HepG2 (cell line): ENCODE results near the gene NFATC4. TPM values are rescaled to one million over a fixed set of nuclear protein-coding genes. Genes with fewer than 3 reads are reported as not detected.
A peak's percentile ranks its signal among the peaks of the same experiment; 100 is the strongest.

Source experiments
- CENPT ChIP-seq: sonication (generic); formaldehyde crosslinking; IDR thresholded peaks from 2 replicates; pipeline ENCODE4 v1.8.0; 2022; ENCODE audit warnings: low read depth, mild to moderate bottlenecking, moderate library complexity, missing genetic modification reagents
- ELF1 ChIP-seq: sonication (generic); formaldehyde crosslinking; IDR thresholded peaks from 2 replicates; pipeline ENCODE4 v1.4.0; 2020; ENCODE audit warnings: missing genetic modification reagents
- HNRNPK ChIP-seq: fragments of 200-400 bp; formaldehyde crosslinking; IDR thresholded peaks from 2 replicates; pipeline ENCODE4 v1.6.1; 2018; ENCODE audit warnings: low read length, low read depth, moderate library complexity, mild to moderate bottlenecking; ENCODE audit not compliant: poor library complexity, severe bottlenecking
- MEF2D ChIP-seq: sonication (generic); formaldehyde crosslinking; IDR thresholded peaks from 2 replicates; pipeline ENCODE4 v1.5.1; 2020; ENCODE audit warnings: mild to moderate bottlenecking, missing genetic modification reagents
- MEIS2 ChIP-seq: sonication (generic); formaldehyde crosslinking; IDR thresholded peaks from 2 replicates; pipeline ENCODE4 v1.9.0; 2021; ENCODE audit warnings: mild to moderate bottlenecking, missing genetic modification reagents
- PCBP2 ChIP-seq: fragments of 200-400 bp; formaldehyde crosslinking; optimal IDR thresholded peaks from 2 replicates; pipeline ENCODE3; 2018; ENCODE audit warnings: low read length, low read depth; ENCODE audit not compliant: poor library complexity, severe bottlenecking
- ZMYM4 ChIP-seq: sonication (generic); formaldehyde crosslinking; IDR thresholded peaks from 2 replicates; pipeline ENCODE4 v1.8.1; 2023; ENCODE audit warnings: mild to moderate bottlenecking, missing genetic modification reagents
- ZNF44 ChIP-seq: sonication (generic); formaldehyde crosslinking; IDR thresholded peaks from 2 replicates; pipeline ENCODE4 v1.5.1; 2020; ENCODE audit warnings: mild to moderate bottlenecking, missing genetic modification reagents
- ZNF564 ChIP-seq: sonication (generic); formaldehyde crosslinking; IDR thresholded peaks from 2 replicates; pipeline ENCODE4 v1.8.1; 2023; ENCODE audit warnings: mild to moderate bottlenecking, missing genetic modification reagents
- polyA plus RNA-seq, 8 experiments: library from polyadenylated mRNA; depleted of rRNA in 3 of 8; stranded (reverse) in 7 of 8; unstranded in 1 of 8; fragments of >200 nt; fragmentation: Illumina TruSeq in 4 of 8; extraction: Trizol in 4 of 8; gene quantifications; 2 replicates each; pipeline versions ENCODE4 v1.2.1 to v1.2.3, GENCODE V29; 2011 to 2016; ENCODE audit warnings: low read depth in 4 of 8, missing spikeins in 1 of 8, mixed read lengths in 1 of 8; ENCODE audit not compliant: insufficient read depth in 1 of 8
- total RNA-seq, 5 experiments: library from RNA; depleted of rRNA; stranded (reverse); fragments of >200 nt; fragmentation: Illumina TruSeq; extraction: Trizol; gene quantifications; 2 replicates each; pipeline ENCODE4 v1.2.3, GENCODE V29; 2016; ENCODE audit warnings: low read depth in 1 of 5
- TF ChIP-seq, protein P1 (sequence below): sonication (generic); formaldehyde crosslinking; IDR thresholded peaks from one replicate; pipeline ENCODE4 v1.5.1; 2020; ENCODE audit warnings: mild to moderate bottlenecking, missing genetic modification reagents; ENCODE audit errors: not compliant biosample characterization
- TF ChIP-seq, protein P2 (sequence below): sonication (generic); formaldehyde crosslinking; IDR thresholded peaks from 2 replicates; pipeline ENCODE4 v1.4.0; 2020; ENCODE audit warnings: mild to moderate bottlenecking, missing genetic modification reagents
- TF ChIP-seq, protein P3 (sequence below): sonication (generic); formaldehyde crosslinking; IDR thresholded peaks from 2 replicates; pipeline ENCODE4 v1.4.0; 2020; ENCODE audit warnings: missing genetic modification reagents

The NFATC4 gene
- total and polyA plus RNA-seq, 2 of the 13 experiments (the other 11 are each of a cell fraction or from before 2014, with no cell fraction given) = 0.04 to 0.15 TPM

DNA sequence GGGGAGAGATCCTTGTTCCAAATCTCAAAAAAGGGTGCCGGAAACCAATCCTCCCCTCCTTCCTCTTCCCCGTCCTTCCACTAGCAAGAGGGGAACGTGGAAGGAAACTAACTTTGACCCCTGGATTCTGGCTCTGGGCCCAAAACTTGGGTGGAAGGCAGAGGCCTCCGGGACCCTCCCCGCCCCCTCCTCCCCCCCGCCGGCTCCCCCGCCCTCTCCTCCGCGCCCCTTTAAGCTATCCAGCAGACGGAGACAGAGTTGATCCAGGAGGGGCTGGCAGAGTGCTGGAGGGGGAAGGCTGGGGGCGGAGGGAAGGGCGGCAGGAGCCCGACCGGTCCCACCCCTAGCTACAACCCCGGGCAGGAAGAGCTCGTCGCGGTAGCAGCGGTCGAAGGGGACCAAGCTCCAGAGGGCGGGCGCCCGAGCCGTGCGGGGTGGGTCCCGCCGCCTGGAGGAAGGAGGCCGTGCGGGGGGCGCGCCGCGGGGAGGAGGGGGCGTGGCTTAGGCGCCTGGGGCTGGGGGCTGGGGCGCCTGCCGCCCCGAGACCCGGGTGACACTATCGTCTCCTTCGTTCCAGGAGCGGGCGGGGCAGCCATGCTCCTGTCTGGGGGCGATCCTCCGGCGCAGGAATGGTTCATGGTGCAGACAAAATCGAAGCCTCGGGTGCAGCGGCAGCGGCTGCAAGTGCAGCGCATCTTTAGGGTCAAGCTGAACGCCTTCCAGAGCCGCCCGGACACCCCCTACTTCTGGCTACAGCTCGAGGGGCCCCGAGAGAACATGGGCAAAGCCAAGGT lies 30.9 kb downstream of the NFATC4 start, which contains the start of gene NYNRIN (continued):
- TF ChIP-seq, protein P1, sequence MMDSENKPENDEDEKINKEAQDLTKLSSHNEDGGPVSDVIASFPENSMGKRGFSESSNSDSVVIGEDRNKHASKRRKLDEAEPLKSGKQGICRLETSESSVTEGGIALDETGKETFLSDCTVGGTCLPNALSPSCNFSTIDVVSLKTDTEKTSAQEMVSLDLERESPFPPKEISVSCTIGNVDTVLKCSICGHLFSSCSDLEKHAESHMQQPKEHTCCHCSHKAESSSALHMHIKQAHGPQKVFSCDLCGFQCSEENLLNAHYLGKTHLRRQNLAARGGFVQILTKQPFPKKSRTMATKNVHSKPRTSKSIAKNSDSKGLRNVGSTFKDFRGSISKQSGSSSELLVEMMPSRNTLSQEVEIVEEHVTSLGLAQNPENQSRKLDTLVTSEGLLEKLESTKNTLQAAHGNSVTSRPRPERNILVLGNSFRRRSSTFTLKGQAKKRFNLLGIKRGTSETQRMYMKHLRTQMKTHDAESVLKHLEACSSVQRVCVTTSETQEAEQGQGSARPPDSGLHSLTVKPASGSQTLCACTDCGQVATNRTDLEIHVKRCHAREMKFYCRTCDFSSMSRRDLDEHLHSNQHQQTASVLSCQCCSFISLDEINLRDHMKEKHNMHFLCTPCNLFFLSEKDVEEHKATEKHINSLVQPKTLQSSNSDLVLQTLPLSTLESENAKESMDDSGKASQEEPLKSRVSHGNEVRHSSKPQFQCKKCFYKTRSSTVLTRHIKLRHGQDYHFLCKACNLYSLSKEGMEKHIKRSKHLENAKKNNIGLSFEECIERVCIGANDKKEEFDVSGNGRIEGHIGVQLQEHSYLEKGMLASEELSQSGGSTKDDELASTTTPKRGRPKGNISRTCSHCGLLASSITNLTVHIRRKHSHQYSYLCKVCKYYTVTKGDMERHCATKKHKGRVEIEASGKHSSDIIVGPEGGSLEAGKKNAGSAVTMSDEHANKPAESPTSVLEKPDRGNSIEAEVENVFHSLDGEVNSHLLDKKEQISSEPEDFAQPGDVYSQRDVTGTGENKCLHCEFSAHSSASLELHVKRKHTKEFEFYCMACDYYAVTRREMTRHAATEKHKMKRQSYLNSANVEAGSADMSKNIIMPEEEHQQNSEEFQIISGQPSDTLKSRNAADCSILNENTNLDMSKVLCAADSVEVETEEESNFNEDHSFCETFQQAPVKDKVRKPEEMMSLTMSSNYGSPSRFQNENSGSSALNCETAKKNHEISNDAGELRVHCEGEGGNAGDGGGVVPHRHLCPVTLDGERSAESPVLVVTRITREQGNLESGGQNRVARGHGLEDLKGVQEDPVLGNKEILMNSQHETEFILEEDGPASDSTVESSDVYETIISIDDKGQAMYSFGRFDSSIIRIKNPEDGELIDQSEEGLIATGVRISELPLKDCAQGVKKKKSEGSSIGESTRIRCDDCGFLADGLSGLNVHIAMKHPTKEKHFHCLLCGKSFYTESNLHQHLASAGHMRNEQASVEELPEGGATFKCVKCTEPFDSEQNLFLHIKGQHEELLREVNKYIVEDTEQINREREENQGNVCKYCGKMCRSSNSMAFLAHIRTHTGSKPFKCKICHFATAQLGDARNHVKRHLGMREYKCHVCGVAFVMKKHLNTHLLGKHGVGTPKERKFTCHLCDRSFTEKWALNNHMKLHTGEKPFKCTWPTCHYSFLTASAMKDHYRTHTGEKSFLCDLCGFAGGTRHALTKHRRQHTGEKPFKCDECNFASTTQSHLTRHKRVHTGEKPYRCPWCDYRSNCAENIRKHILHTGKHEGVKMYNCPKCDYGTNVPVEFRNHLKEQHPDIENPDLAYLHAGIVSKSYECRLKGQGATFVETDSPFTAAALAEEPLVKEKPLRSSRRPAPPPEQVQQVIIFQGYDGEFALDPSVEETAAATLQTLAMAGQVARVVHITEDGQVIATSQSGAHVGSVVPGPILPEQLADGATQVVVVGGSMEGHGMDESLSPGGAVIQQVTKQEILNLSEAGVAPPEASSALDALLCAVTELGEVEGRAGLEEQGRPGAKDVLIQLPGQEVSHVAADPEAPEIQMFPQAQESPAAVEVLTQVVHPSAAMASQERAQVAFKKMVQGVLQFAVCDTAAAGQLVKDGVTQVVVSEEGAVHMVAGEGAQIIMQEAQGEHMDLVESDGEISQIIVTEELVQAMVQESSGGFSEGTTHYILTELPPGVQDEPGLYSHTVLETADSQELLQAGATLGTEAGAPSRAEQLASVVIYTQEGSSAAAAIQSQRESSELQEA = peak; percentile 56
- TF ChIP-seq MEF2D (0 out of 2 replicates have a peak, but pooled peaks have one; percentile 25), ZNF44 (CRISPR knock-in tag) (no peak), ZMYM4 (CRISPR knock-in tag) (peak; percentile 51; the same call in 1 of the 2 replicates), HNRNPK (peak; percentile 78), PCBP2 (no peak), ELF1 (0 out of 2 replicates have a peak, but pooled peaks have one; percentile 17), CENPT (CRISPR knock-in tag) (0 out of 2 replicates have a peak, but pooled peaks have one; percentile 54), ZNF564 (CRISPR knock-in tag) (no peak), MEIS2 (peak; percentile 46; the same call in 1 of the 2 replicates)
- TF ChIP-seq, protein P2, sequence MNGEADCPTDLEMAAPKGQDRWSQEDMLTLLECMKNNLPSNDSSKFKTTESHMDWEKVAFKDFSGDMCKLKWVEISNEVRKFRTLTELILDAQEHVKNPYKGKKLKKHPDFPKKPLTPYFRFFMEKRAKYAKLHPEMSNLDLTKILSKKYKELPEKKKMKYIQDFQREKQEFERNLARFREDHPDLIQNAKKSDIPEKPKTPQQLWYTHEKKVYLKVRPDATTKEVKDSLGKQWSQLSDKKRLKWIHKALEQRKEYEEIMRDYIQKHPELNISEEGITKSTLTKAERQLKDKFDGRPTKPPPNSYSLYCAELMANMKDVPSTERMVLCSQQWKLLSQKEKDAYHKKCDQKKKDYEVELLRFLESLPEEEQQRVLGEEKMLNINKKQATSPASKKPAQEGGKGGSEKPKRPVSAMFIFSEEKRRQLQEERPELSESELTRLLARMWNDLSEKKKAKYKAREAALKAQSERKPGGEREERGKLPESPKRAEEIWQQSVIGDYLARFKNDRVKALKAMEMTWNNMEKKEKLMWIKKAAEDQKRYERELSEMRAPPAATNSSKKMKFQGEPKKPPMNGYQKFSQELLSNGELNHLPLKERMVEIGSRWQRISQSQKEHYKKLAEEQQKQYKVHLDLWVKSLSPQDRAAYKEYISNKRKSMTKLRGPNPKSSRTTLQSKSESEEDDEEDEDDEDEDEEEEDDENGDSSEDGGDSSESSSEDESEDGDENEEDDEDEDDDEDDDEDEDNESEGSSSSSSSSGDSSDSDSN = peak; percentile 65
- TF ChIP-seq, protein P3, sequence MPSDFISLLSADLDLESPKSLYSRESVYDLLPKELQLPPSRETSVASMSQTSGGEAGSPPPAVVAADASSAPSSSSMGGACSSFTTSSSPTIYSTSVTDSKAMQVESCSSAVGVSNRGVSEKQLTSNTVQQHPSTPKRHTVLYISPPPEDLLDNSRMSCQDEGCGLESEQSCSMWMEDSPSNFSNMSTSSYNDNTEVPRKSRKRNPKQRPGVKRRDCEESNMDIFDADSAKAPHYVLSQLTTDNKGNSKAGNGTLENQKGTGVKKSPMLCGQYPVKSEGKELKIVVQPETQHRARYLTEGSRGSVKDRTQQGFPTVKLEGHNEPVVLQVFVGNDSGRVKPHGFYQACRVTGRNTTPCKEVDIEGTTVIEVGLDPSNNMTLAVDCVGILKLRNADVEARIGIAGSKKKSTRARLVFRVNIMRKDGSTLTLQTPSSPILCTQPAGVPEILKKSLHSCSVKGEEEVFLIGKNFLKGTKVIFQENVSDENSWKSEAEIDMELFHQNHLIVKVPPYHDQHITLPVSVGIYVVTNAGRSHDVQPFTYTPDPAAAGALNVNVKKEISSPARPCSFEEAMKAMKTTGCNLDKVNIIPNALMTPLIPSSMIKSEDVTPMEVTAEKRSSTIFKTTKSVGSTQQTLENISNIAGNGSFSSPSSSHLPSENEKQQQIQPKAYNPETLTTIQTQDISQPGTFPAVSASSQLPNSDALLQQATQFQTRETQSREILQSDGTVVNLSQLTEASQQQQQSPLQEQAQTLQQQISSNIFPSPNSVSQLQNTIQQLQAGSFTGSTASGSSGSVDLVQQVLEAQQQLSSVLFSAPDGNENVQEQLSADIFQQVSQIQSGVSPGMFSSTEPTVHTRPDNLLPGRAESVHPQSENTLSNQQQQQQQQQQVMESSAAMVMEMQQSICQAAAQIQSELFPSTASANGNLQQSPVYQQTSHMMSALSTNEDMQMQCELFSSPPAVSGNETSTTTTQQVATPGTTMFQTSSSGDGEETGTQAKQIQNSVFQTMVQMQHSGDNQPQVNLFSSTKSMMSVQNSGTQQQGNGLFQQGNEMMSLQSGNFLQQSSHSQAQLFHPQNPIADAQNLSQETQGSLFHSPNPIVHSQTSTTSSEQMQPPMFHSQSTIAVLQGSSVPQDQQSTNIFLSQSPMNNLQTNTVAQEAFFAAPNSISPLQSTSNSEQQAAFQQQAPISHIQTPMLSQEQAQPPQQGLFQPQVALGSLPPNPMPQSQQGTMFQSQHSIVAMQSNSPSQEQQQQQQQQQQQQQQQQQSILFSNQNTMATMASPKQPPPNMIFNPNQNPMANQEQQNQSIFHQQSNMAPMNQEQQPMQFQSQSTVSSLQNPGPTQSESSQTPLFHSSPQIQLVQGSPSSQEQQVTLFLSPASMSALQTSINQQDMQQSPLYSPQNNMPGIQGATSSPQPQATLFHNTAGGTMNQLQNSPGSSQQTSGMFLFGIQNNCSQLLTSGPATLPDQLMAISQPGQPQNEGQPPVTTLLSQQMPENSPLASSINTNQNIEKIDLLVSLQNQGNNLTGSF (CRISPR knock-in tag) = no peak
